Posterior cingulate gyrus (tissue), 11 donors: ENCODE measurements around the gene TRIM22.
"Not testable (repeated sequence)": the region's sequence is repeated elsewhere in the genome, so short reads cannot be mapped to it uniquely, and the experiment has no call there.

Experiments
- DNase-seq, 10 donors: peaks; one replicate each; pipeline versions ENCODE4 v3.0.0 to v3.0.0-alpha.2; 2020 to 2021; ENCODE audit warnings: mixed read lengths in 3 of 10
- intact Hi-C: fragments of 100-400 bp; cut with DNase I; formaldehyde crosslinking; loops from one replicate; pipeline ENCODE4 v1.15.1; 2023

The TRIM22 gene

GRCh38 chr11:5690216-5690615 is 626 bp downstream of the TRIM22 start:
- intact Hi-C loops, result no loop called here
- no peak for DNase-seq

- intact Hi-C loops, result no loop called here
- no peak for DNase-seq
Observed at GRCh38 chr11:5690736-5691135, 1.1 kb downstream of the TRIM22 start.

GRCh38 chr11:5691238-5691963 is 1.8 kb downstream of the TRIM22 start:
- intact Hi-C loops, result not testable (repeated sequence)

GRCh38 chr11:5691964-5692361 is 2.4 kb downstream of the TRIM22 start:
- DNase-seq, result no peak
- intact Hi-C loops, result no loop called here

More at GRCh38 chr11:5691238-5691963, 1.8 kb downstream of the TRIM22 start:
- DNase-seq, result not testable (repeated sequence)

GRCh38 chr11:5694642-5695041 is 5.1 kb downstream of the TRIM22 start:
- DNase-seq, result no peak
- intact Hi-C loops, result no loop called here

- intact Hi-C loops, result no loop called here
- DNase-seq, result no peak
Observed at GRCh38 chr11:5695580-5695979, 6.0 kb downstream of the TRIM22 start.

GRCh38 chr11:5696210-5696609 is 6.6 kb downstream of the TRIM22 start:
- DNase-seq, result no peak
- intact Hi-C loops, result no loop called here

GRCh38 chr11:5698281-5698680 is 8.7 kb downstream of the TRIM22 start:
- no peak for DNase-seq
- intact Hi-C loops, result no loop called here

GRCh38 chr11:5700421-5701054 is 10.9 kb downstream of the TRIM22 start:
- DNase-seq, result no peak
- intact Hi-C loops, result no loop called here

- no peak for DNase-seq
- intact Hi-C loops, result no loop called here
Observed at GRCh38 chr11:5701055-5701577, 11.5 kb downstream of the TRIM22 start.

GRCh38 chr11:5703741-5704536 is 14.3 kb downstream of the TRIM22 start:
- intact Hi-C loops, result no loop called here
- DNase-seq, result no peak

- DNase-seq, result no peak
- intact Hi-C loops, result no loop called here
Observed at GRCh38 chr11:5705688-5706087, 16.1 kb downstream of the TRIM22 start.

GRCh38 chr11:5712507-5712906 is 22.9 kb downstream of the TRIM22 start:
- intact Hi-C loops, result no loop called here
- DNase-seq, result no peak

GRCh38 chr11:5713695-5714094 is 24.1 kb downstream of the TRIM22 start:
- intact Hi-C loops, result no loop called here
- DNase-seq, result no peak

- intact Hi-C loops, DNase-seq: not testable (repeated sequence)
Observed at GRCh38 chr11:5716518-5716917, 26.9 kb downstream of the TRIM22 start.

GRCh38 chr11:5719703-5720495 is 30.3 kb downstream of the TRIM22 start:
- no peak for DNase-seq
- intact Hi-C loops, result no loop called here

GRCh38 chr11:5722622-5723021 is 33.0 kb downstream of the TRIM22 start:
- no peak for DNase-seq
- intact Hi-C loops, result no loop called here

- intact Hi-C loops, result no loop called here
- DNase-seq, result no peak
Observed at GRCh38 chr11:5726351-5726750, 36.8 kb downstream of the TRIM22 start.

- no peak for DNase-seq
- intact Hi-C loops, result no loop called here
Observed at GRCh38 chr11:5727691-5728090, 38.1 kb downstream of the TRIM22 start.

- intact Hi-C loops, result no loop called here
- DNase-seq, result no peak
Observed at GRCh38 chr11:5736396-5736795, 46.8 kb downstream of the TRIM22 start, which contains the start of gene OR56B1. Gene OR56B1, plus strand, starts transcription at chr11:5736448. Its CDS starts 69 bp downstream, at chr11:5736517.
